Measurements from ENCODE around the gene JMJD8. TPM values are rescaled to one million over a fixed set of nuclear protein-coding genes. Genes with fewer than 3 reads are reported as not detected.

The JMJD8 gene
- total RNA-seq, 1 donor from 2014 or later = 63.4 TPM

Other genes with a start within 250 kb of the JMJD8 start
- 60.1 TPM for gene CAPN15, start 156.6 kb downstream of the JMJD8 start, total RNA-seq
- not detected for gene PRR35, start 123.9 kb downstream of the JMJD8 start, total RNA-seq
- gene NHLRC4, start 117.3 kb downstream of the JMJD8 start, total RNA-seq = 0.36 TPM
- 65.7 TPM for gene PIGQ, start 114.4 kb downstream of the JMJD8 start, total RNA-seq
- 39.2 TPM for gene RAB40C, start 94.3 kb downstream of the JMJD8 start, total RNA-seq
- 0.65 TPM for gene WFIKKN1, start 53.3 kb downstream of the JMJD8 start, total RNA-seq
- 48.3 TPM for gene METTL26, start 48.0 kb downstream of the JMJD8 start, total RNA-seq
- 40.4 TPM for gene MCRIP2, start 42.5 kb downstream of the JMJD8 start, total RNA-seq
- gene WDR90, start 35.0 kb downstream of the JMJD8 start, total RNA-seq = 53.3 TPM
- gene RHOT2, start 16.2 kb downstream of the JMJD8 start, total RNA-seq = 129 TPM
- 2.3 TPM for gene RHBDL1, start 8.7 kb downstream of the JMJD8 start, total RNA-seq
- gene STUB1, start 3.9 kb downstream of the JMJD8 start, total RNA-seq = 118 TPM
- gene WDR24, start 6.1 kb upstream of the JMJD8 start, total RNA-seq = 10.4 TPM
- gene FBXL16, start 21.5 kb upstream of the JMJD8 start, total RNA-seq = 1.3 TPM
- 20.8 TPM for gene METRN, start 30.8 kb upstream of the JMJD8 start, total RNA-seq
- gene ANTKMT, start 36.8 kb upstream of the JMJD8 start, total RNA-seq = 43.2 TPM
- gene CCDC78, start 42.1 kb upstream of the JMJD8 start, total RNA-seq = 5.3 TPM
- gene HAGHL, start 42.8 kb upstream of the JMJD8 start, total RNA-seq = 7.9 TPM
- 38.9 TPM for gene CIAO3, start 56.7 kb upstream of the JMJD8 start, total RNA-seq
- 1.4 TPM for gene MSLN, start 76.4 kb upstream of the JMJD8 start, total RNA-seq
- 18.7 TPM for gene RPUSD1, start 104.0 kb upstream of the JMJD8 start, total RNA-seq
- gene CHTF18, start 104.3 kb upstream of the JMJD8 start, total RNA-seq = 13.3 TPM
- gene GNG13, start 116.4 kb upstream of the JMJD8 start, total RNA-seq = 0.52 TPM